A549 (cell line): Measurements from ENCODE around the gene HSPA2.

ENCODE experiments used
- HDAC2 ChIP-seq: fragments of 200-600 bp; sonication (generic); IDR thresholded peaks from 2 replicates; pipeline ENCODE4 v1.6.1; 2016
- JUN ChIP-seq, 2 experiments: fragments of >200 bp; sonication (Bioruptor Twin); formaldehyde crosslinking; IDR thresholded peaks; 2 replicates in 1 of 2; 3 replicates in 1 of 2; pipeline ENCODE4 v1.6.1; 2016 to 2017
- NR3C1 ChIP-seq: fragments of >200 bp; sonication (Bioruptor Twin); formaldehyde crosslinking; IDR thresholded peaks from 3 replicates; pipeline ENCODE4 v1.6.1; 2017
- PHF8 ChIP-seq: fragments of 200-600 bp; sonication (generic); IDR thresholded peaks from 2 replicates; pipeline ENCODE4 v1.6.1; 2016; ENCODE audit warnings: low read depth, mild to moderate bottlenecking, antibody characterized with exemption, moderate library complexity, borderline replicate concordance
- RAD21 ChIP-seq, 2 experiments: fragments of >200 bp in 1 of 2; sonication (Bioruptor Twin) in 1 of 2; formaldehyde crosslinking in 1 of 2; IDR thresholded peaks in 1 of 2; conservative IDR thresholded peaks in 1 of 2; 2 replicates in 1 of 2; 3 replicates in 1 of 2; pipeline ENCODE4 v1.6.1; 2012 to 2018; ENCODE audit warnings: inconsistent platforms in 1 of 2
- TF ChIP-seq, protein P1 (sequence below): fragments of >200 bp; sonication (Bioruptor Twin); formaldehyde crosslinking; IDR thresholded peaks from 3 replicates; pipeline ENCODE4 v1.5.1; 2016
- TF ChIP-seq, protein P2 (sequence below): fragments of 200-600 bp; sonication (generic); IDR thresholded peaks from 2 replicates; pipeline ENCODE4 v1.6.1; 2016; ENCODE audit warnings: antibody characterized with exemption, mild to moderate bottlenecking, moderate library complexity

GRCh38 chr14:64508215-64508776 lies 32.2 kb upstream of the HSPA2 start:
- TF ChIP-seq, protein P1, sequence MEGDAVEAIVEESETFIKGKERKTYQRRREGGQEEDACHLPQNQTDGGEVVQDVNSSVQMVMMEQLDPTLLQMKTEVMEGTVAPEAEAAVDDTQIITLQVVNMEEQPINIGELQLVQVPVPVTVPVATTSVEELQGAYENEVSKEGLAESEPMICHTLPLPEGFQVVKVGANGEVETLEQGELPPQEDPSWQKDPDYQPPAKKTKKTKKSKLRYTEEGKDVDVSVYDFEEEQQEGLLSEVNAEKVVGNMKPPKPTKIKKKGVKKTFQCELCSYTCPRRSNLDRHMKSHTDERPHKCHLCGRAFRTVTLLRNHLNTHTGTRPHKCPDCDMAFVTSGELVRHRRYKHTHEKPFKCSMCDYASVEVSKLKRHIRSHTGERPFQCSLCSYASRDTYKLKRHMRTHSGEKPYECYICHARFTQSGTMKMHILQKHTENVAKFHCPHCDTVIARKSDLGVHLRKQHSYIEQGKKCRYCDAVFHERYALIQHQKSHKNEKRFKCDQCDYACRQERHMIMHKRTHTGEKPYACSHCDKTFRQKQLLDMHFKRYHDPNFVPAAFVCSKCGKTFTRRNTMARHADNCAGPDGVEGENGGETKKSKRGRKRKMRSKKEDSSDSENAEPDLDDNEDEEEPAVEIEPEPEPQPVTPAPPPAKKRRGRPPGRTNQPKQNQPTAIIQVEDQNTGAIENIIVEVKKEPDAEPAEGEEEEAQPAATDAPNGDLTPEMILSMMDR = no peak
- no peak for TF ChIP-seq RAD21 (conservative IDR thresholded peaks at IDR 0.05 in 1 of 2, IDR thresholded peaks at IDR 0.05 in 1 of 2)
- no peak for TF ChIP-seq HDAC2
- no peak for TF ChIP-seq PHF8
- no peak for TF ChIP-seq JUN (IDR thresholded peaks at IDR 0.05)
- TF ChIP-seq, protein P2, sequence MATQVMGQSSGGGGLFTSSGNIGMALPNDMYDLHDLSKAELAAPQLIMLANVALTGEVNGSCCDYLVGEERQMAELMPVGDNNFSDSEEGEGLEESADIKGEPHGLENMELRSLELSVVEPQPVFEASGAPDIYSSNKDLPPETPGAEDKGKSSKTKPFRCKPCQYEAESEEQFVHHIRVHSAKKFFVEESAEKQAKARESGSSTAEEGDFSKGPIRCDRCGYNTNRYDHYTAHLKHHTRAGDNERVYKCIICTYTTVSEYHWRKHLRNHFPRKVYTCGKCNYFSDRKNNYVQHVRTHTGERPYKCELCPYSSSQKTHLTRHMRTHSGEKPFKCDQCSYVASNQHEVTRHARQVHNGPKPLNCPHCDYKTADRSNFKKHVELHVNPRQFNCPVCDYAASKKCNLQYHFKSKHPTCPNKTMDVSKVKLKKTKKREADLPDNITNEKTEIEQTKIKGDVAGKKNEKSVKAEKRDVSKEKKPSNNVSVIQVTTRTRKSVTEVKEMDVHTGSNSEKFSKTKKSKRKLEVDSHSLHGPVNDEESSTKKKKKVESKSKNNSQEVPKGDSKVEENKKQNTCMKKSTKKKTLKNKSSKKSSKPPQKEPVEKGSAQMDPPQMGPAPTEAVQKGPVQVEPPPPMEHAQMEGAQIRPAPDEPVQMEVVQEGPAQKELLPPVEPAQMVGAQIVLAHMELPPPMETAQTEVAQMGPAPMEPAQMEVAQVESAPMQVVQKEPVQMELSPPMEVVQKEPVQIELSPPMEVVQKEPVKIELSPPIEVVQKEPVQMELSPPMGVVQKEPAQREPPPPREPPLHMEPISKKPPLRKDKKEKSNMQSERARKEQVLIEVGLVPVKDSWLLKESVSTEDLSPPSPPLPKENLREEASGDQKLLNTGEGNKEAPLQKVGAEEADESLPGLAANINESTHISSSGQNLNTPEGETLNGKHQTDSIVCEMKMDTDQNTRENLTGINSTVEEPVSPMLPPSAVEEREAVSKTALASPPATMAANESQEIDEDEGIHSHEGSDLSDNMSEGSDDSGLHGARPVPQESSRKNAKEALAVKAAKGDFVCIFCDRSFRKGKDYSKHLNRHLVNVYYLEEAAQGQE = no peak
- TF ChIP-seq NR3C1 = no peak
